Lung (tissue), 12 donors: ENCODE data around the gene DNAH10. TPM values are rescaled to one million over a fixed set of nuclear protein-coding genes. Genes with fewer than 3 reads are reported as not detected.

Source experiments
- ATAC-seq: fragments of 200-7000 bp; cut with Tn5 transposase; one replicate; pipeline ENCODE4 v1.9.1; 2020; ENCODE audit warnings: moderate number of reproducible peaks; ENCODE audit not compliant: insufficient read depth, low FRiP score
- DNase-seq, 3 donors: peaks; one replicate each; pipeline ENCODE4 v3.0.0-alpha.2; 2013 to 2017
- H3K27ac ChIP-seq, 2 donors: one replicate each; pipeline ENCODE4 v1.5.1; 2013; ENCODE audit warnings: mild to moderate bottlenecking in 2 of 2, moderate library complexity in 2 of 2, control low read depth in 1 of 2, inconsistent platforms in 1 of 2, low read depth in 1 of 2, low read length in 1 of 2
- H3K27me3 ChIP-seq, 3 donors: one replicate each; pipeline ENCODE4 v1.5.1; 2013; ENCODE audit warnings: low read length in 2 of 3; ENCODE audit not compliant: control insufficient read depth in 3 of 3, insufficient read depth in 3 of 3
- H3K36me3 ChIP-seq, 4 donors: one replicate each; pipeline ENCODE4 v1.5.1; 2013; ENCODE audit warnings: low read length in 4 of 4, mild to moderate bottlenecking in 1 of 4, moderate library complexity in 1 of 4; ENCODE audit not compliant: control insufficient read depth in 4 of 4, insufficient read depth in 4 of 4
- H3K4me1 ChIP-seq, 5 donors: one replicate each; pipeline ENCODE4 v1.5.1; 2013; ENCODE audit warnings: low read length in 5 of 5, mild to moderate bottlenecking in 2 of 5, moderate library complexity in 1 of 5; ENCODE audit not compliant: control insufficient read depth in 5 of 5, insufficient read depth in 5 of 5
- H3K4me3 ChIP-seq: one replicate; pipeline ENCODE4 v1.5.1; 2013; ENCODE audit warnings: mild to moderate bottlenecking, control low read depth, moderate library complexity
- H3K9ac ChIP-seq, 2 donors: one replicate each; pipeline ENCODE4 v1.5.1; 2013; ENCODE audit warnings: low read length in 2 of 2, control low read depth in 1 of 2; ENCODE audit not compliant: insufficient read depth in 1 of 2
- H3K9me3 ChIP-seq, 4 donors: one replicate each; pipeline ENCODE4 v1.5.1; 2013; ENCODE audit warnings: low read length in 3 of 4, mild to moderate bottlenecking in 1 of 4, moderate library complexity in 1 of 4; ENCODE audit not compliant: control insufficient read depth in 4 of 4, insufficient read depth in 3 of 4
- CTCF ChIP-seq: IDR thresholded peaks from 2 replicates; pipeline ENCODE4 v1.5.1; 2012; ENCODE audit warnings: mild to moderate bottlenecking; ENCODE audit errors: control extremely low read depth, extremely low read depth
- WGBS, 2 donors: extraction: QIAGEN DNeasy Blood & Tissue Kit; methylation state at CpG; one replicate each; pipeline ENCODE4 v1.1.7; 2013; 5-methylcytosine and 5-hydroxymethylcytosine counted together
- polyA plus RNA-seq, 2 donors: library from polyadenylated mRNA; stranded (reverse); fragments of 200-250 nt; gene quantifications; one replicate each; pipeline ENCODE4 v1.2.1, GENCODE V29; 2013
- total RNA-seq, 2 donors: library from RNA; depleted of rRNA in 1 of 2; stranded (reverse); fragments of >200 nt in 1 of 2; gene quantifications; one replicate each; pipeline ENCODE4 v1.2.1, GENCODE V29; 2014 to 2021
- donor health status: control.
- donor health status: control.
- donor health status: Bipolar disorder and iron deficiency.
- donor health status: healthy.
- donor health status: DM: yes; HTN: yes; CAD: no.

DNAH10 gene
- total and polyA plus RNA-seq, 4 donors = 2.0 to 21.7 (median 9.1) TPM

GRCh38 chr12:123958462-123958861, 196.4 kb downstream of the DNAH10 start:
- Histone ChIP-seq H3K9me3 (no peaks in the 10 kb centered on the region), H3K36me3 (peaks cover 0 to 9% (median 5%) of the 10 kb centered on the region in 4 donors), H3K9ac (no peak overlapping the region), H3K27ac (peak overlapping the region; percentile 27 to 28), H3K27me3 (no peaks in the 10 kb centered on the region), H3K4me1 (peaks cover 4 to 17% (median 6%) of the 10 kb centered on the region in 5 donors), H3K4me3 (no peak overlapping the region)
- no peak for TF ChIP-seq CTCF
- ATAC-seq (no peak), DNase-seq (no peak)
- 79 to 88% methylated on average over 8 of the region's 8 CpGs for WGBS, 2 donors

GRCh38 chr12:123958876-123959275, 196.8 kb downstream of the DNAH10 start:
- DNase-seq = no peak
- TF ChIP-seq CTCF = no peak
- Histone ChIP-seq H3K27ac (no peak overlapping the region), H3K9ac (no peak overlapping the region), H3K36me3 (peaks cover 0 to 9% (median 5%) of the 10 kb centered on the region in 4 donors), H3K4me1 (peaks cover 4 to 20% (median 7%) of the 10 kb centered on the region in 5 donors), H3K9me3 (no peaks in the 10 kb centered on the region), H3K4me3 (no peak overlapping the region), H3K27me3 (no peaks in the 10 kb centered on the region)
- WGBS, 2 donors = 80 to 89% methylated on average over 9 of the region's 9 CpGs
- no peak for ATAC-seq

GRCh38 chr12:123960029-123960735, 198.1 kb downstream of the DNAH10 start:
- no peak overlapping the region for H3K4me3 ChIP-seq
- WGBS, 2 donors = 95 to 96% methylated on average over 9 of the region's 9 CpGs
- H3K27ac ChIP-seq = no peak overlapping the region
- H3K9ac ChIP-seq = no peak overlapping the region
- H3K27me3 ChIP-seq = no peaks in the 10 kb centered on the region
- no peak for TF ChIP-seq CTCF
- no peak for DNase-seq
- no peaks in the 10 kb centered on the region for H3K9me3 ChIP-seq
- no peak for ATAC-seq
- peaks cover 0 to 9% (median 5%) of the 10 kb centered on the region in 4 donors for H3K36me3 ChIP-seq
- H3K4me1 ChIP-seq = peaks cover 4 to 20% (median 7%) of the 10 kb centered on the region in 5 donors
